HCT116 (cell line): Measurements from ENCODE around the gene BSN. TPM values are rescaled to one million over a fixed set of nuclear protein-coding genes. Genes with fewer than 3 reads are reported as not detected.

ENCODE experiments used
- ATAC-seq: fragments of 200-7000 bp; cut with Tn5 transposase; 2 replicates; pipeline ENCODE4 v1.9.1; 2020; ENCODE audit warnings: mild to moderate bottlenecking, moderate library complexity
- BruUV-seq: library from RNA; stranded (reverse); fragments of 400-500 nt; replicated peaks from 2 replicates; lab custom pipeline; 2021; lab: Mats Ljungman, UMichigan
- CTCF ChIA-PET: fragments of 300-600 bp; sonication (Branson Sonifier 250); formaldehyde crosslinking; loops from one replicate; lab custom pipeline; 2021; ENCODE audit warnings: antibody characterized with exemption; lab: Charles Lee
- POLR2A ChIA-PET: fragments of 300-600, 350-600 bp; sonication (Branson Sonifier 250); formaldehyde crosslinking; loops from one replicate; lab custom pipeline; 2021; ENCODE audit warnings: antibody characterized with exemption; lab: Charles Lee
- RAD21 ChIA-PET, 2 experiments: fragments of 300-600 bp; sonication (Branson Sonifier 250); formaldehyde crosslinking; loops; one replicate each; lab custom pipeline; 2023; ENCODE audit warnings: low total read pairs in 2 of 2; ENCODE audit not compliant: uncharacterized antibody in 2 of 2, unreplicated experiment in 2 of 2, low non-redundant PET in 1 of 2; lab: Charles Lee
- DNase-seq: peaks from one replicate; pipeline ENCODE4 v3.0.0-alpha.2; 2010; ENCODE audit warnings: low read depth, low spot score
- H2AFZ ChIP-seq: fragments of 200-600 bp; shearing (Covaris generic), sonication (generic); 2 replicates; pipeline ENCODE4 v1.6.1; 2017; ENCODE audit warnings: low read depth, mixed run types, mixed read lengths, antibody characterized with exemption, low read length; ENCODE audit not compliant: poor library complexity, severe bottlenecking
- H3K27ac ChIP-seq: 2 replicates; pipeline ENCODE4 v1.5.1; 2012; ENCODE audit warnings: low read depth, low read length
- H3K27me3 ChIP-seq: fragments of 200-600 bp; sonication (generic); 2 replicates; pipeline ENCODE4 v1.6.1; 2016; ENCODE audit warnings: mixed run types, low read length, mixed read lengths; ENCODE audit not compliant: insufficient read depth
- H3K36me3 ChIP-seq, 2 experiments: fragments of 200-500 bp in 1 of 2; fragments of 200-600 bp in 1 of 2; sonication (Bioruptor generic) in 1 of 2; sonication (generic) in 1 of 2; 2 replicates each; pipeline versions ENCODE4 v1.5.1 to v1.6.1; 2014 to 2016; ENCODE audit warnings: low read length in 2 of 2, inconsistent platforms in 1 of 2, mixed read lengths in 1 of 2, mixed run types in 1 of 2; ENCODE audit not compliant: insufficient read depth in 2 of 2, control insufficient read depth in 1 of 2
- H3K4me1 ChIP-seq, 2 experiments: fragments of 200-600 bp in 1 of 2; sonication (generic) in 1 of 2; 2 replicates each; pipeline versions ENCODE4 v1.5.1 to v1.6.1; 2012 to 2017; ENCODE audit warnings: low read length in 2 of 2, inconsistent platforms in 1 of 2, mild to moderate bottlenecking in 1 of 2, mixed read lengths in 1 of 2, mixed run types in 1 of 2, moderate library complexity in 1 of 2; ENCODE audit not compliant: insufficient read depth in 2 of 2, control insufficient read depth in 1 of 2
- H3K4me2 ChIP-seq: fragments of 200-600 bp; sonication (generic); 2 replicates; pipeline ENCODE4 v1.6.1; 2017; ENCODE audit warnings: mixed run types, low read length, mixed read lengths
- H3K4me3 ChIP-seq, 2 experiments: fragments of 200-600 bp in 1 of 2; sonication (generic) in 1 of 2; replicated peaks in 1 of 2; 2 replicates each; pipeline ENCODE4 v1.5.1; 2011 to 2016; ENCODE audit warnings: low read length in 2 of 2, control low read depth in 1 of 2, low read depth in 1 of 2, mild to moderate bottlenecking in 1 of 2, mixed read lengths in 1 of 2, mixed run types in 1 of 2
- H3K79me2 ChIP-seq: fragments of 200-600 bp; sonication (generic); 2 replicates; pipeline ENCODE4 v1.6.1; 2017; ENCODE audit warnings: mild to moderate bottlenecking, mixed run types, low read length, moderate library complexity, mixed read lengths; ENCODE audit not compliant: insufficient read depth
- H3K9ac ChIP-seq: fragments of 200-600 bp; sonication (generic); 2 replicates; pipeline ENCODE4 v1.6.1; 2016; ENCODE audit warnings: low read length, mixed read lengths
- H3K9me2 ChIP-seq: fragments of 200-600 bp; sonication (generic), shearing (Covaris generic); 2 replicates; pipeline ENCODE4 v1.6.1; 2017; ENCODE audit warnings: mixed run types, mild to moderate bottlenecking, moderate library complexity; ENCODE audit not compliant: insufficient read depth
- H3K9me3 ChIP-seq, 2 experiments: fragments of 200-500 bp in 1 of 2; fragments of 200-600 bp in 1 of 2; sonication (Bioruptor generic) in 1 of 2; sonication (generic) in 1 of 2; 2 replicates each; pipeline ENCODE4 v1.6.1; 2014 to 2017; ENCODE audit warnings: low read length in 2 of 2, mixed read lengths in 2 of 2, inconsistent platforms in 1 of 2, low read depth in 1 of 2, mild to moderate bottlenecking in 1 of 2, mixed run types in 1 of 2, moderate library complexity in 1 of 2; ENCODE audit not compliant: control insufficient read depth in 1 of 2, insufficient read depth in 1 of 2
- H4K20me1 ChIP-seq: fragments of 200-600 bp; sonication (generic), shearing (Covaris generic); 2 replicates; pipeline ENCODE4 v1.6.1; 2017; ENCODE audit warnings: mixed run types, mild to moderate bottlenecking, moderate library complexity; ENCODE audit not compliant: insufficient read depth
- CTCF ChIP-seq, 3 experiments: fragments of 200-600 bp in 1 of 3; sonication (generic) in 1 of 3; IDR thresholded peaks in 2 of 3; conservative IDR thresholded peaks in 1 of 3; 2 replicates each; pipeline ENCODE4 v1.5.1; 2012 to 2017; ENCODE audit warnings: low read depth in 2 of 3, low read length in 2 of 3, antibody characterized with exemption in 1 of 3, borderline replicate concordance in 1 of 3, control low read depth in 1 of 3, mild to moderate bottlenecking in 1 of 3, mixed read lengths in 1 of 3, mixed run types in 1 of 3, moderate library complexity in 1 of 3; ENCODE audit not compliant: insufficient read depth in 1 of 3
- REST ChIP-seq: IDR thresholded peaks from 2 replicates; pipeline ENCODE4 v1.6.1; 2012; ENCODE audit warnings: low read depth
- intact Hi-C: fragments of 100-400 bp; cut with micrococcal nuclease; formaldehyde crosslinking; loops from 2 replicates; pipeline ENCODE4 v1.10.0; 2022
- total RNA-seq: library from RNA; stranded (reverse); gene quantifications from one replicate; pipeline ENCODE4 v1.2.1, GENCODE V29; 2021; ENCODE audit not compliant: unreplicated experiment

The BSN gene
- total RNA-seq, 1 experiment from 2014 or later, result 1.5 TPM

GRCh38 chr3:49563040-49563578 is 8.8 kb downstream of the BSN start:
- TF ChIP-seq CTCF (IDR thresholded peaks at IDR 0.05 in 2 of 3, conservative IDR thresholded peaks at IDR 0.05 in 1 of 3; ENCODE audit: borderline replicate concordance in 1 of 3, insufficient read depth in 1 of 3, low read depth in 2 of 3, low read length in 2 of 3) (peak in 2 of 3 experiments; percentile 11 to 23; a peak in 2 of 6 replicates), REST (no peak)
- H3K36me3 ChIP-seq, result no peaks in the 10 kb centered on the region
- H3K4me1 ChIP-seq, result peaks cover 0 to 4% of the 10 kb centered on the region in 2 experiments; a peak in 1 of 4 replicates
- H3K9ac ChIP-seq, result no peak overlapping the region
- no peaks in the 10 kb centered on the region for H4K20me1 ChIP-seq
- H3K9me3 ChIP-seq, result peaks cover 0 to 8% of the 10 kb centered on the region in 2 experiments; a peak in 2 of 4 replicates
- no peaks in the 10 kb centered on the region for H3K9me2 ChIP-seq
- H3K4me2 ChIP-seq, result no peak overlapping the region
- BruUV-seq, result no TSS peak
- ATAC-seq (peak; percentile 80), DNase-seq (no peak)
- H3K4me3 ChIP-seq, result no peak overlapping the region
- intact Hi-C loops, result no loop called here
- no peak overlapping the region for H3K27ac ChIP-seq
- 0 out of 2 replicates have a peak, but pooled peaks cover 4% of the 10 kb centered on the region for H3K27me3 ChIP-seq
- no peaks in the 10 kb centered on the region for H3K79me2 ChIP-seq
- POLR2A ChIA-PET, result no interaction called here
- no peak overlapping the region for H2AFZ ChIP-seq
- RAD21 ChIA-PET, result no interaction called here
- CTCF ChIA-PET, result interaction anchor here (0.9 to 1.6 kb wide), 3 partner anchors 23 to 110 kb away, joined by 3 to 6 read pairs (median 3); no protein-coding TSS in a partner anchor
